Endodermal cell (in vitro differentiated cells): Measurements from ENCODE around the gene KCNH5. TPM values are rescaled to one million over a fixed set of nuclear protein-coding genes. Genes with fewer than 3 reads are reported as not detected.

ENCODE experiments used
- DNase-seq: peaks from one replicate; pipeline ENCODE4 v3.0.0-alpha.2; 2017
- H3K27ac ChIP-seq: 2 replicates; pipeline ENCODE4 v1.5.1; 2013; ENCODE audit warnings: mild to moderate bottlenecking, low read depth, low read length, moderate library complexity
- H3K27me3 ChIP-seq: 2 replicates; pipeline ENCODE4 v1.6.1; 2013; ENCODE audit warnings: mild to moderate bottlenecking, low read length, moderate library complexity; ENCODE audit not compliant: insufficient read depth, control insufficient read depth, poor library complexity, severe bottlenecking
- H3K36me3 ChIP-seq: 2 replicates; pipeline ENCODE4 v1.7.0; 2013; ENCODE audit warnings: mild to moderate bottlenecking, low read length, moderate library complexity; ENCODE audit not compliant: control insufficient read depth, insufficient read depth
- H3K4me1 ChIP-seq: one replicate; pipeline ENCODE4 v1.7.0; 2013; ENCODE audit warnings: low read length; ENCODE audit not compliant: control insufficient read depth, insufficient read depth
- H3K4me3 ChIP-seq: 2 replicates; pipeline ENCODE4 v1.5.1; 2013; ENCODE audit warnings: mild to moderate bottlenecking, low read length, moderate library complexity
- H3K9ac ChIP-seq: 2 replicates; pipeline ENCODE4 v1.6.1; 2013; ENCODE audit warnings: mild to moderate bottlenecking, low read length, moderate library complexity; ENCODE audit not compliant: poor library complexity, severe bottlenecking; ENCODE audit errors: extremely low read depth
- H3K9me3 ChIP-seq: 2 replicates; pipeline ENCODE4 v1.6.1; 2013; ENCODE audit warnings: mild to moderate bottlenecking, low read length, moderate library complexity; ENCODE audit not compliant: control insufficient read depth
- H3K27ac Mint-ChIP-seq: 2 replicates; pipeline ENCODE4 v1.8.0; 2020; ENCODE audit warnings: mixed read lengths
- H3K27me3 Mint-ChIP-seq: 2 replicates; pipeline ENCODE4 v1.8.0; 2021; ENCODE audit warnings: mild to moderate bottlenecking, mixed read lengths; ENCODE audit not compliant: insufficient read depth
- H3K36me3 Mint-ChIP-seq: 2 replicates; pipeline ENCODE4 v1.8.0; 2020; ENCODE audit warnings: low read depth, mixed read lengths
- H3K4me1 Mint-ChIP-seq: 2 replicates; pipeline ENCODE4 v1.8.0; 2020; ENCODE audit warnings: mixed read lengths
- H3K4me3 Mint-ChIP-seq: 2 replicates; pipeline ENCODE4 v1.8.0; 2020; ENCODE audit warnings: mild to moderate bottlenecking, moderate library complexity, mixed read lengths
- H3K9me3 Mint-ChIP-seq: 2 replicates; pipeline ENCODE4 v1.8.0; 2020; ENCODE audit warnings: mild to moderate bottlenecking, mixed read lengths
- WGBS, 2 experiments: methylation state at CpG; one replicate each; pipeline versions ENCODE4 v1.1.5 to v1.1.7; 2013; ENCODE audit warnings: missing lambda C conversion rate in 2 of 2, mixed read lengths in 1 of 2; ENCODE audit not compliant: insufficient coverage in 1 of 2, insufficient read length in 1 of 2; 5-methylcytosine and 5-hydroxymethylcytosine counted together
- total RNA-seq, 2 donors: library from RNA; stranded (reverse); fragmentation: NEBNext Ultra II Directional in 1 of 2; extraction: Animal tissue kit (Norgen Biotek cat#: 25700) in 1 of 2; gene quantifications; 2 replicates in 1 of 2; 3 replicates in 1 of 2; pipeline ENCODE4 v1.2.1, GENCODE V29; 2021
- TF ChIP-seq, protein P1 (sequence below): fragments of 200-600 bp; sonication (generic); conservative IDR thresholded peaks from 2 replicates; pipeline ENCODE4 v1.5.0; 2021; ENCODE audit warnings: antibody characterized with exemption, mild to moderate bottlenecking

Gene KCNH5
- total RNA-seq, 2 donors from 2014 or later: 2.5 to 3.9 TPM

DNA sequence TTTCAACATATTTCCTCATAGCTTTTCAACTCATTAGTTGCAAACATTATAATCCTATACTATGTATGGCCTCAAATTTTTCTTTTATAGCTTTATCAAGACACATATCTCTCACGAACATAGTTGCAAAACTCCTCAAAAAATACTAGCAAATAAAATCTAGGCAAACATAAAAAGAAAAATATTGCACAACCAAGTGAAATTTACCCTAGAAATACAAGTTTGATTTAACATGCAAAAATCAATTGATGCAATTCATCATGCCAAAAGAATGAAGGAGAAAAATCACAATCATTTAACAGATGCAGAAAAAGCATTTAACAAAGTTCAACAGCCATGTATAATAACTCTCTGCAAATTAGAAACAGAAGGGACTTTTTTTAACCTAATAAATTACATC lies 33.3 kb upstream of the KCNH5 start:
- DNase-seq: no peak
- no peak overlapping the region for H3K27ac Mint-ChIP-seq
- Histone ChIP-seq H3K9ac (no peak overlapping the region), H3K4me1 (no peaks in the 10 kb centered on the region), H3K4me3 (no peak overlapping the region), H3K27me3 (no peaks in the 10 kb centered on the region), H3K9me3 (no peaks in the 10 kb centered on the region), H3K27ac (no peak overlapping the region), H3K36me3 (no peaks in the 10 kb centered on the region)
- no peaks in the 10 kb centered on the region for H3K4me1 Mint-ChIP-seq
- no peaks in the 10 kb centered on the region for H3K36me3 Mint-ChIP-seq
- H3K9me3 Mint-ChIP-seq: no peaks in the 10 kb centered on the region
- H3K27me3 Mint-ChIP-seq: no peaks in the 10 kb centered on the region
- TF ChIP-seq, protein P1, sequence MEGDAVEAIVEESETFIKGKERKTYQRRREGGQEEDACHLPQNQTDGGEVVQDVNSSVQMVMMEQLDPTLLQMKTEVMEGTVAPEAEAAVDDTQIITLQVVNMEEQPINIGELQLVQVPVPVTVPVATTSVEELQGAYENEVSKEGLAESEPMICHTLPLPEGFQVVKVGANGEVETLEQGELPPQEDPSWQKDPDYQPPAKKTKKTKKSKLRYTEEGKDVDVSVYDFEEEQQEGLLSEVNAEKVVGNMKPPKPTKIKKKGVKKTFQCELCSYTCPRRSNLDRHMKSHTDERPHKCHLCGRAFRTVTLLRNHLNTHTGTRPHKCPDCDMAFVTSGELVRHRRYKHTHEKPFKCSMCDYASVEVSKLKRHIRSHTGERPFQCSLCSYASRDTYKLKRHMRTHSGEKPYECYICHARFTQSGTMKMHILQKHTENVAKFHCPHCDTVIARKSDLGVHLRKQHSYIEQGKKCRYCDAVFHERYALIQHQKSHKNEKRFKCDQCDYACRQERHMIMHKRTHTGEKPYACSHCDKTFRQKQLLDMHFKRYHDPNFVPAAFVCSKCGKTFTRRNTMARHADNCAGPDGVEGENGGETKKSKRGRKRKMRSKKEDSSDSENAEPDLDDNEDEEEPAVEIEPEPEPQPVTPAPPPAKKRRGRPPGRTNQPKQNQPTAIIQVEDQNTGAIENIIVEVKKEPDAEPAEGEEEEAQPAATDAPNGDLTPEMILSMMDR: no peak
- no peak overlapping the region for H3K4me3 Mint-ChIP-seq
- 78 to 81% methylated on average over 1 of the region's 1 CpG for WGBS, 2 experiments

DNA sequence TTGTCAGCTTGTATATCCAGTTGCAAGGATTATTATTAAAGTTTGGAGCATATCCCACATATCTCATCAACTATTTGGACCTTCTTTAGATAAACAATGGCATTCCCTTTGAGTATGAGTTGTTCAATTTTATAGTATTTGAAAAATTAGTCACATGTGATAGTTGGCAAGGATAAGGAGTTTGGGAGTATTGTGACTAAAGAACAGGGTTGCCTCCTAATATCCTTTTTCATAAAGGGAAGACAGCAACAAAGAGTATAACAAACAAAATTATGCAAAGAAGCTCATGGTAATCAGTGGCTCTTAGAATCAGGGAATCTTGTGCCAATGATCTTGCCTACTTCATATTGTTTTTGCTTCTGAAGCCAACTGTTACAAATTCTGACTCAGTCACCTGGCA lies 31.2 kb upstream of the KCNH5 start:
- Histone ChIP-seq H3K9ac (no peak overlapping the region), H3K4me3 (no peak overlapping the region), H3K4me1 (no peaks in the 10 kb centered on the region), H3K27me3 (no peaks in the 10 kb centered on the region), H3K9me3 (no peaks in the 10 kb centered on the region), H3K27ac (no peak overlapping the region), H3K36me3 (no peaks in the 10 kb centered on the region)
- no peaks in the 10 kb centered on the region for H3K27me3 Mint-ChIP-seq
- DNase-seq: no peak
- H3K4me3 Mint-ChIP-seq: no peak overlapping the region
- H3K36me3 Mint-ChIP-seq: no peaks in the 10 kb centered on the region
- H3K27ac Mint-ChIP-seq: no peak overlapping the region
- no peaks in the 10 kb centered on the region for H3K9me3 Mint-ChIP-seq
- TF ChIP-seq, protein P1: no peak
- no peaks in the 10 kb centered on the region for H3K4me1 Mint-ChIP-seq

DNA sequence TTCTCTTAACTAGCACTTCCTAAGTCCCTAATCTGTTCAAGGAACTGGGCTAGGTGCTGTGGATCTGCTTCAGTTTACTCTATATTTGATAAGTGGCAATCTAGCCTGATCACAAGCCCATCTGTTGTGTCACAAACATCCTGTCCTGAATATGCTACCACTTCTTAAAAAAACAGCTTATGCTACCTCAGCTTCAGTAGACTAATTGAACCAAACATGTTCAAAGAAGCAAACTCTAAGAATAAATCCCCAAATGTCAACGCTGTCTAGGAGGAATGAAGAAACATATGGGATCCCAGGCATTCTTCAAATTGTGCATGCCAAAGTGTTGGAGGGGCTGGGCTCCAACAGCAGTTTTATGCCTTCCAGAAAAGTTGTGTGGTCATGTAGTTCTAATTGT lies 10.4 kb upstream of the KCNH5 start:
- no peak overlapping the region for H3K4me3 Mint-ChIP-seq
- no peaks in the 10 kb centered on the region for H3K4me1 Mint-ChIP-seq
- H3K36me3 Mint-ChIP-seq: no peaks in the 10 kb centered on the region
- peaks cover 6% of the 10 kb centered on the region for H3K9me3 Mint-ChIP-seq
- Histone ChIP-seq H3K27ac (no peak overlapping the region), H3K36me3 (no peaks in the 10 kb centered on the region), H3K27me3 (no peaks in the 10 kb centered on the region), H3K9me3 (peaks cover 2% of the 10 kb centered on the region), H3K4me3 (no peak overlapping the region), H3K4me1 (no peaks in the 10 kb centered on the region), H3K9ac (no peak overlapping the region)
- no peak overlapping the region for H3K27ac Mint-ChIP-seq
- DNase-seq: no peak
- TF ChIP-seq, protein P1: no peak
- 80 to 100% methylated on average over 1 of the region's 1 CpG for WGBS, 2 experiments
- no peaks in the 10 kb centered on the region for H3K27me3 Mint-ChIP-seq
